Astrocyte of the spinal cord (primary cell): ENCODE results near the gene HTR6.

Source experiments
- DNase-seq: peaks from one replicate; pipeline ENCODE4 v3.0.0; 2011; ENCODE audit warnings: low read depth, low spot score
- H3K4me3 ChIP-seq: 2 replicates; pipeline ENCODE4 v1.5.1; 2011; ENCODE audit warnings: low read depth, mild to moderate bottlenecking, low read length, moderate library complexity
- CTCF ChIP-seq: IDR thresholded peaks from 2 replicates; pipeline ENCODE4 v1.5.1; 2012; ENCODE audit warnings: low read depth, mild to moderate bottlenecking, low read length, inconsistent platforms
- in situ Hi-C: cut with HindIII; loops from 2 replicates; pipeline ENCODE4 v1.10.0; 2017; ENCODE audit warnings: low sequenced_read_pairs

The HTR6 gene

GRCh38 chr1:19654886-19655717, 9.6 kb upstream of the HTR6 start:
- H3K4me3 ChIP-seq = no peak overlapping the region
- TF ChIP-seq CTCF = no peak
- DNase-seq = no peak
- in situ Hi-C loops = no loop called here

GRCh38 chr1:19655718-19656080, 9.0 kb upstream of the HTR6 start:
- TF ChIP-seq CTCF = no peak
- no peak for DNase-seq
- H3K4me3 ChIP-seq = no peak overlapping the region
- in situ Hi-C loops = no loop called here

GRCh38 chr1:19656134-19656779, 8.4 kb upstream of the HTR6 start:
- TF ChIP-seq CTCF = no peak
- in situ Hi-C loops = no loop called here
- no peak for DNase-seq
- no peak overlapping the region for H3K4me3 ChIP-seq

GRCh38 chr1:19656780-19657466, 7.8 kb upstream of the HTR6 start:
- no peak for TF ChIP-seq CTCF
- no peak for DNase-seq
- in situ Hi-C loops = no loop called here
- no peak overlapping the region for H3K4me3 ChIP-seq

- TF ChIP-seq CTCF = no peak
- no peak for DNase-seq
- H3K4me3 ChIP-seq = no peak overlapping the region
- in situ Hi-C loops = no loop called here
Measured at GRCh38 chr1:19657511-19657910, 7.2 kb upstream of the HTR6 start.

GRCh38 chr1:19658186-19658585, 6.5 kb upstream of the HTR6 start:
- TF ChIP-seq CTCF = no peak
- in situ Hi-C loops = no loop called here
- DNase-seq = no peak
- no peak overlapping the region for H3K4me3 ChIP-seq
